DMS153 (cell line): Measurements from ENCODE around the gene DHX57.
"Not testable (repeated sequence)": the region's sequence is repeated elsewhere in the genome, so short reads cannot be mapped to it uniquely, and the experiment has no call there.

Experiments
- DNase-seq: peaks from one replicate; lab custom pipeline; 2025; lab: John Stamatoyannopoulos, UW

DHX57 gene

DNA sequence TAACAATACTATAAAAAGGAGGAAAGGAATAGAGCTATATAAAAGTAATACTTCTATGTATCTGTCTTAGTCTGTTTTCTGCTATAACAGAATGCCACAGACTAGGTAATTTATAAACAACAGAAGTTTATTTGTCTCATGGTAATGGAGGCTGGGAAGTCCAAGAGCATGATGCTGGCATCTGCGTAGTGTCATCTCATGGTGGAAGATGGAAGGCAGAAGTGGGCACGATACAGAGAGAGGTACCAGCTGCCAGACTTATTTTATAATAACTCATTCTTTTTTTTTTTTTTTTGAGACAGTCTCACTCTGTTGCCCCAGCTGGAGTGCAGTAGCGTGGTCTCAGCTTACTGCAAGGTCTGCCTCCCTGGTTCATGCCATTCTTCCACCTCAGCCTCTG, 4.3 kb downstream of the DHX57 start:
- DNase-seq = no peak

DNA sequence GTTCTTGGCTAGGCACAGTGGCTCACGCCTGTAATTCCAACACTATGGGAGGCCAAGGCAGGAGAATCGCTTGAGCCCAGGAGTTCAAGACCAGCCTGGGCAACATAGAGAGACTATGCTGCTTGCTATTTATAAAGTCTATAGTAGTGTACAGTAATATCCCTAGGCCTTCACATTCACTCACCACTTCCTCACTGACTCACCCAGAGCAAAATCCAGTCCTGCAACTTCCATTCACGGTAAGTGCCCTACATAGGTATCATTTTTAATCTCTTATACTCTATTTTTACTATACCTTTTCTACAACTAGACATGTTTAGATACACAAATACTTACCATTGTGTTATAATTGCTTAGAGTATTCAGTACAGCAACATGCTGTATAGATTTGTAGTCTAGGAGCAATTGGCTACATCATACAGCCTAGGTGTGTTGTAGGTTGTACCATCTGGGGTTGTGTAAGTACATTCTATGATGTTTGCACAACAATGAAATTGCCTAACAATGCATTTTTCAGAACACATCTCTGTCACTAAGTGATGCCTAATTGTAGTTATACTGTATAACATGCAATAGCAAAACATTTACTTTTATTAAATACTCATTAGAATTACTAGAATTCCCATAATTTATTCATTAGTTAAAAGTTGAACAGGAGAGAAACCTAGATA, 8.8 kb downstream of the DHX57 start:
- no peak for DNase-seq

DNA sequence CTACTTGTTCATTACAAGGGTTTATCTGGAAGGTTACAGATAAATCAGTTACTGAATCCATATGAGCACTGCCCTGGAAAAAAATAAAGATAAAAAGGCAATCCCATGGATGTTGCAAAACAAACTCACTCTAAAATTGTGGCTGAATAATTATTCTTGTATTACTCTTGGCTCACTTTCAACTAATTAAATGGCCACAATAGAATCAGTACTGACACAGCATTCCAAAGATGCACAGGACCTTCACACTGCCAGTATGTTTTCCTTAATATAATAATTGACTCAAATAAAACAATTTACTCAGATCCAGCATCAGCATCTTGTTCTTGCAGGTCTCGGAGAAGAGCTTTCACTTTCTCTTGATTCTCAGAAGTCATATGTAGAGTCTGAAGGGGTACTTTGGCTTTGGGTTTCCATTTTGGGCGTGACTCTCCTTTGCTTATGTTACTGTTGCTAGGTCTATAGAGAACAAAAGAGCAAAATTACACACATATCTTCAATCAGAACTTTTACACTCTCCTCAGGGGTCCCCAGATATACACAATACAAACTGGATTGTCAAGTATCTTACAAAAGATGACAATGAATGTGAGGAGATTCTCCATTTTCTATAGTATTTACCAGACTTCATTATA, 12.6 kb downstream of the DHX57 start:
- DNase-seq = no peak

DNA sequence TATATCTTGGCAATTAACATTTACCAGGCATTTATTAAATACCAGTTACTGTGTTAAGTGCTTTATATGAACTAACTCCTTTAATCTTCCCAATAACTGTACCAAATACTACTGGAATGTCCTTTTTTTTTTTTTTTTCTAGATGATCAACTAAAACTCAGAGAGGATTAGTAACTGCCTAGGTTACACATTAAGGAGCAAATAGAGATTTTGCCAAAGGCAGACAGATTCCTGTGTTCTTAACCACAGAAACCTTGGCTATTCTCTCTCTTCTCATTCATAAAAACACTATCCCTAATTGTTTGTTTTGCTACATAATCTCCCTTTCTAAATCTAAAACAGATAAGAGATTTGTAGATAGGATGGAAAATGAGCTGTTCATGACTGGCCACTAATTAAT, 13.3 kb downstream of the DHX57 start:
- no peak for DNase-seq

DNA sequence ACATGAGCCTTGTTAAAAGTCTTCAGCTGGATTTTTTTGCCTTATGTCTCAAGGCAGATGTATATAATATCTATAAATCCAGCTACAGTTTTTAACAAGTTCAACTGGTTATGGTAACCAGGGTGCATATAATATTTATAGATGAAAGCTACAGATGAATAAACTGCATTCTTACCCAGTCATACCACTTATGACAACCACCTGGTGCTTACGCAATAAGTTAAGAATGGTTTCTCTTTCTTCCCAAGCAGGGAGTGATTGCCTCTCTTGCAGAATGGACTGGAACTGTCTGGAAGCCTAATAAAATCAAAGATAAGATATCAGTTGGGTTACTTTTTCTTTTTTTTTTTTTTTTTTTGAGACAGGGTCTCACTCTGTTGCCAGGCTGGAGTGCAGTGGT, 19.6 kb downstream of the DHX57 start:
- DNase-seq = no peak

DNA sequence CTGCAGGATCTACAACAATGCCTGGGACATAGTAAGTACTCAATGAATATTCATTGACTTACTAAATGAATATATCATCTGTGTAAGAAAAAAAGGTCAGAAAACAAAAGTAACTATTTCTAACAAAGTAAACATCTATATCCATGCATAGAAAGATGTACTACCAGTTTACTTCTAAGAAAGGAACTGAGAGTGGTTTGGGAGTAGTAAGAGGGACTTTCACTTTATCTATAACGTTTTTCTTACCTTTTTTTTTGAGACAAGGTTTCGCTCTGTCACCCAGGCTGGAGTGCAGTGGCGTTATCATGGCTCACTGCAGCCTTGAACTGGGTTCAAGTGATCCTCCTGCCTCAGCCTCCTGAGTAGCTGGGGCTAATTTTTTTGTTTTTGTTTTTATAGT, 25.7 kb downstream of the DHX57 start:
- no peak for DNase-seq

DNA sequence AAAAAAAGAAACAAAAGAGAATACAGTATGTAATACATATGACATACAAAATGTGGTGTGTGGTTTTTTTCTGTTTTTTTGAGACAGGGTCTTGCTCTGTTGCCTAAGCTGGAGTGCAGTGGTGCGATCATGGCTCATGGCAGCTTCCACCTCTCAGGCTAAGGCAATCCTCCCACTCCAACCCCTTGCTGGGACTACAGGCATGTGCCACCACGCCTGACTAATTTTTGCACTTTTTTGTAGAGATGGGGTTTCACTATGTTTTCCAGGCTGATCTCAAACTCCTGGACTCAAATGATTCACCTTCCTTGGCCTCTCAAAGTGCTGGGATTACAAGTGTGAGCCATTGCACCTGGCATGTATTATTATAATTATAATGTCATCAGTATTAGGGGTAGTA, 38.9 kb downstream of the DHX57 start:
- no peak for DNase-seq

DNA sequence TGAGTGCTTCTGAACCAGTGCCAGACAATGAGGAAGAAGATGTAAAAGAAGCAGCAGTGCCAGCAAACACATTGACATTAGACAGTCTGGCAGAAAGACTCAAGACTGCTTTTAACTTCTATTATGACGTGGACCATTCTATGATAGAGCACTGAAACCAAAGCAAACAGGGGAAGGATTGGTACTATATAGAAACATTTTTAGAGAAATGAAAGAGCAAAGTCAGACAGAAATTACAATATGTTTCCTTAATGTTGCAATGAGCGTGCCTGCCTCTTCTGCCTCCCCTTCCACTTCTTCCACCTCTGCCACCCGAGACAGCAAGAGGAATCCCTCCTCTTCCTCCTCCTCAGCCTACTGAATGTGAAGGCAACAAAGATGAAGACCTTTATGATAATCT, 39.7 kb downstream of the DHX57 start:
- DNase-seq = no peak

DNA sequence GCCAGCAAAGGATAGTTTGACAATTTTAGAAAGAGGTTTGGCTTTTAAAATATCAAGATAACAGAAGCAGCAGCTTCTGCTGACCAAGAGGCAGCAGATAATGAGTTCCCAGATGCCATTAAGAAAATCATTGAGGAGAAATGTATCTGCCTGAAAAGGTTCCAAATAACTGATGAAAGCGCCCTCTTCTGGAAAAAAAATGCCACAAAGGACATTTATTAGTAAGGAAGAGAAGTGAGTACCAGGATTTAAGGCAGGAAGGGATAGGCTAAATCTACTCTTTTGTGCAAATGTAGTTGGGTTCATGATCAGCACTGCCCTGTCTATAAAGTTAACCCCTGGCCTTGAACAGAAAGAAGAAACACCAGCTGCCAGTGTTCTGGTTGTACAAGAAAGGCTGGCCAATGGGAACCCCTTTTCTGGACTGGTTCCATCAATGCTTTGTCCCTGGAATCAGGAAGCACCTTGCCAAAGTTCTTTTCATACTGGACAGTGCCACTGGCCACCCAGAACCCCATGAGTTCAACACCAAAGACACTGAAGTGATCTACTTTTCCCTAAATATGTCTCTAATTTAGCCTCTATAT, 40.6 kb downstream of the DHX57 start:
- DNase-seq = no peak

DNA sequence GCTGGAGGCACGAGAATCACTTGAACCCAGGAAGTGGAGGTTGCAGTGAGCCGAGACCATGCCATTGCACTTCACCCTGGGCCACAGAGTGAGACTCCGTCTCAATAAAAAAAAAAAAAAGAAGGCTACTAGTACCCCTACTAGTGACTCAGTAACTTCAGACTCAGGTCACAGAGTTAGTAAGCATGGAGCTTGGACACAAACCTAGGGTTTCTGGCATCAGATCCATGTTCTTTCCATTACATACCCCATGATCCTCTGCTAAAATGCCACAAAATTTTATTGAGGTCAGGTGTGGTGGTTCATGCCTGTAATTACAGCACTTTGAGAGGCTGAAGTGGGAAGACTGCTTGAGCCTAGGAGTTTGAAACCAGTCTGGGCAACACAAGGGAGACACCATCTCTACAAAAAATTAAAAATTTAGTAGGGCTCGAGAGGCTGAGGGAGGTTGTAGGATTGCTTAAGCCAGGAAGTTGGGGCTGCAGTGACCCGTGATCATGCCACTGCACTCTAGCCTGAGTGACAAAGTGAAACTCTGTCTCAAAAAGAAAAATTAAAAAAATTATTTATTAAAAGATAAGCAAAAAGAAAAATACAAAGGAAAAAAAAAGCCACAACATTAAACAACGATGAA, 45.1 kb downstream of the DHX57 start:
- no peak for DNase-seq

DNA sequence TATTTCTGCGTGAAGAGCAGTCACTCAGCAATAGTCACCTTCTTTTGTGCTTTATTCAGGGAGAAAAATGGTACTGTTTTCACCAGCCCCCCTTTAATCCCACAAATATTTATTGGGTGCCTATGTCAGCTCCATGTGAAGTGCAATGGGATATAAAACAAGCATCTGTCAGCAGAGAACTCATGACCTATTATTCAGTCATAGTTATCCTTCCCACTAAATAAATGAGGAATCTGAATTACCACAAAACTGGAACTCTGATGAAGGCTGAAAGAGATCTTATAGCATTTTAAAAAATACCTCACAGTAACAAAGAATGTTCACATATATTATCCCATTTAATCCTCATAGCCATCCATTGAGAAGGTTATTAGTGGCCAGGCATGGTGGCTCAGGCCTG, 45.8 kb downstream of the DHX57 start:
- DNase-seq = no peak

DNA sequence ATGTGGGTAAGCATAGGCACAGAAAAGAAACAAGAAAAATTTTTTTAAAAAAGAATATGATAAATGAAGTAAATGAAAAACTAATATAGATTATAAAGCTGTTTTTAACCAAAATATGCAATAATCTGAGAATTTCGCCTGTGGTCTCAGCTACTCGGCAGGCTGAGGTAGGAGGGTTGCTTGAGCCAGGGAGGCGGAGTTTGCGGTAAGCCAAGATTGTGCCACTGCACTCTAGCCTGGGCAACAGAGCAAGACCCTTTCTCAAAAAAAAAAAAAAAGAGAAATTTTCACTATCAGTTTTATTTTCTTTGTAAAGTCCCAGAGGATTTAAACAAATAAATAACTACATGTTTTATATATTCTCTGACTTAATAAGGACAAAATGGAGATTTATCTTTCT, 47.3 kb downstream of the DHX57 start:
- DNase-seq = no peak

DNA sequence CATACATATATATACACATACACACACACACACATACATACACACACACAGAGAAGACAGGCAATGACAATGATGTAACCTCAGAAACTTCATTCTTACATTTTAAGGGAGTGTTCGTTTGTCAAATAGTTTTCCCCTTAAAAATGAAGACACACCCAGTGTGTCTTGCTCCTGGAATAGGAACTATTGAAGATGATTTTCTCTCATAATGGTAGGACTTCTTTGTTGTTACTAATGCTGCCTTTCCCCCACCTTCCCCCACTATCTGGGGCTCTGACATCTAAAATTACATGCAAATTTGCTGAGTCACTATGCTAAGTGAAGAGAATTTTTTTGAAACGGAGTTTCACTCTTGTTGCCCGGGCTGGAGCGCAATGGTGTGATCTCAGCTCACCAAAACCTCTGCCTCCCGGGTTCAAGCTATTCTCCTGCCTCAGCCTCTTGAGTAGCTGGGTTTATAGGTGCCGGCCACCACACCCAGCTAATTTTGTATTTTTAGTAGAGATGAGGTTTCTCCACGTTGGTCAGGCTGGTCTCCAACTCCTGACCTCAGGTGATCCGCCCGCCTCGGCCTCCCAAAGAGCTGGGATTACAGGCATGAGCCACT, 48.1 kb downstream of the DHX57 start:
- not testable (repeated sequence) for DNase-seq

DNA sequence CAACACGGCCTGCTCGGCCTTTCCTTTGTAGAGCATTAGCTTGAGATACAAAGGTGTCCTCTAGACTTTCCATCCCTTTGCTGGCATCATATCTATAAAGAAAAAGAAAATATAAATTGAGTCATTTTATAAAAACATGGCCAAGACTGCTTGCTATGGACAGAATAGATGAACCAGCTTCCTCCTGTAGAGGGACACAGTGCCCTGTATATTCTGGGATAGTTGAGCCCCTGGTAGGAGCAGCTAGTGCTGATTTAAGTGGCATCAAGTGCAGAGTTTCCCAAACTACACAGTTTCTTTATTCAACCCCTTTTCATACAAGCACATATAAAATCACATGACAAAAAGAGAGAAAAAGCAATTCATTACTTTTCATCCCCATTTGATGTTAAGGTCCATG, 49.8 kb downstream of the DHX57 start:
- no peak for DNase-seq

DNA sequence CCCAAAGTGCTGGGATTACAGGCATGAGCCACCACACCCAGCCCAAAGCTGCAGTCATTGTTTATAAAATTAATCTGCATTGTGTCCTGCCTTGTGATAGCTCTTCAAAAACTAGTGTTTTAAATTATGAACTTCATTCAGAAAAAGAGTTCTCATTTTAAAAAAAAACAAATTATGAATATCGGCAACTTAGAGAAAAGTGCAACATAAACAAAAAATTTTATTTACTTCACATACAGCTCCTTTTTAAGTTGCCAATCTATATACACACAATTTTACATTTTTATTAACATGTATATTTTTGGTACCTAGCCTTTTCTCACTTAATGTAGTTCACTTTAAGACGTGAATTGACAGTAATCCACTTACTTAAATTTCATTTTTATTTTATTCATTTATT, 50.8 kb downstream of the DHX57 start:
- DNase-seq = no peak

DNA sequence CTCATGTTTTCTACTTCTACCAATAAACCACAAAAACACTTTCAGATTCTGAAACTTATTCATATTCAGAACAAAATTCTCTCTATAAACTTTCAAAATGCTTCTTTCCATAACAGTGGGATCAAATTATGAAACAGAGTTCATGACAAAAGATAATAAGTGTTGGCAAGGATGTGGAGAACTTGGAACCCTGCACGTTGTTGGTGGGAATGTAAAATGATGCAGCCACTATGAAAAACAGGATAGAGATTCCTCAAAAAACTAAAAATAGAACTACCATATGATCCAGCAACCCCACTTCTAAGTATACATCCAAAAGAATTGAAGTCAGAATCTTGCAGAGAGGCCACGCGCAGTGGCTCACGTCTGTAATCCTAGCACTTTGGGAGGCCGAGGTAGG, 52.3 kb downstream of the DHX57 start:
- DNase-seq = no peak

DNA sequence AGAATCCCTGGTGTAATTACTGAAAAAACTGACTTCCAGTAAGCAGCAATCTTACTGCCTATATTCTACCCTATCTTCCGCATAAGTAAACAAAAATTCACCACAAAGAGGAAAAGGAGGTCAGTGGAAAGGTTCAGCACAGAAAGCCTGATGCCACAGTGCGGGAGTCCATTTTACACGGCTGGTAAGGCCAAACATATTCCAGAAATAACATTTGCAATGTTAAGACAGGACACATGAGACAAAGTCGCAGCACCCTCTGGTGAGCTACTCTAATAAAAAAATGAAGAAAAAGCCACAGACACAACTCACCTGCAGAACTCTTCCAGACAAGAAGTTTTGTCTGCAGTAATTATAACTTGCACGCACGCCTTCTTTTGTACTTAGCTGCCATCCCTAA, 57.2 kb downstream of the DHX57 start:
- DNase-seq = no peak

DNA sequence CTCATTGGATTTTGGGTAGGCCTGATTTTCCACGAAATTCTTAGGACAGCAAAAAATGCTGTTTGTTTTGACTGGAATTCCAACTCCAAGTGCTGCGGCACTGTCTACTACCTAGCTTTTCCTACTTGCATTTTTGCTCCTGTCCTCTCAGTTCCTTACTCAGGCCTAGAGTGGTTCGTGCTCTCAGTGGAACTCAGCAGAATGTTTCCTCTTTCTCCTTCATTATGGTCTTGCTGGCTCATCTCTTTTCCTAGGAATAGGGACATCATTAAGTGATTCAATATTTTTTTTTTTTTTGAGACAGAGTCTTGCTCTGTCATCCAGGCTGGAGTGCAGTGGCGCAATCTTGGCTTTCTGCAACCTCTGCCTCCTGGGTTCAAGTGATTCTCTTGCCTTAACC, 59.8 kb downstream of the DHX57 start:
- no peak for DNase-seq

DNA sequence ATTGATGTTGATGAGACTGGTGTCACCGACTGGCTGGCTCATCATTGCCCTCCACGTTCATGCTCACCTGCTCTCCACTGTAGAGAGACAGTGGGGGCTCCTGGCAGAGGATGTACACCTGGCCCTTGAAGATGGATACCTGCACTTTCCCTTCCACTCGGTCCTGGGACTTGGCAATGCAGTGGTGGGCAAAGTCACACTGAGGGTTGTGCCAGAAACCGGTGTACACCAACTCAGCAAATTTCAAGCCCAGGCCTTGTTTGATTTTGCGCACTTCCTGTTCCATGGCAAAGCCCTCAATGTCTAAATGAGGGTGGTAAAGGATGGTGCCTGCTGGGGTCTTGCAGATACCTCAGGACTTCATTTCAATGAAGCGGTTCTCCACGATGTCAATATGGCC, 65.2 kb downstream of the DHX57 start:
- DNase-seq = no peak

DNA sequence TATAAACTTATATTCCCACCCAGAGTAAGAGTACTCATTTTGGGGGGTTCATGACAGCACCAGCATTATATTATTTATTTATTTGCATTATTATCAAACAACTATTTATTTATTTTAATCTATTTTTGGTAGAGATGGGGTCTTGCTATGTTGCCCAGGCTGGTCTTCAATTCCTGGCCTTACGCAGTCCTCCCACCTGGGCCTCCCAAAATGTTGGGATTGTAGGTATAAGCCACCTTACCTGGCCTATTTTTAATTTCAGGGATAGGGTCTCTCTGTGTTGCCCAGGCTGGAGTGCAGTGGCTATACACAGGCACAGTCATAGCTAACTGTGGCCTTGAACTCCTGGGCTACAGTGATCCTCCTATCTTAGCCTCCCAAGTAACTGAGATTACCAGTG, 67.1 kb downstream of the DHX57 start:
- DNase-seq = no peak

DNA sequence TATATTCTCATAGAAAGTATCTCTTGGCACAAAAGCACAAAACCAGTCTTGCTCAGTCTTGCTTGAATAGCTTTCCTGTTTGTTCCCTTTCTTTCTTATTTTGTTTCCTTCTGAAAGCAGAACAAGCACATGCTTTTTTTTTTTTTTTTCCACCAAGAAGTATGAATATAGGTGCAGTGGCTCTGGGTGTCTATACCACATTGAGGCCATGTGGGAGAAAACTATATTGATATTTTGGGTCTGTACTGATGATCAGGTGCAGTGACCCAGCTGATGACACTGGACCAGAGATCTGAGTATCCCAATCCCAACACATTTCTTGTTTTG, 69.0 kb downstream of the DHX57 start:
- DNase-seq = no peak

DNA sequence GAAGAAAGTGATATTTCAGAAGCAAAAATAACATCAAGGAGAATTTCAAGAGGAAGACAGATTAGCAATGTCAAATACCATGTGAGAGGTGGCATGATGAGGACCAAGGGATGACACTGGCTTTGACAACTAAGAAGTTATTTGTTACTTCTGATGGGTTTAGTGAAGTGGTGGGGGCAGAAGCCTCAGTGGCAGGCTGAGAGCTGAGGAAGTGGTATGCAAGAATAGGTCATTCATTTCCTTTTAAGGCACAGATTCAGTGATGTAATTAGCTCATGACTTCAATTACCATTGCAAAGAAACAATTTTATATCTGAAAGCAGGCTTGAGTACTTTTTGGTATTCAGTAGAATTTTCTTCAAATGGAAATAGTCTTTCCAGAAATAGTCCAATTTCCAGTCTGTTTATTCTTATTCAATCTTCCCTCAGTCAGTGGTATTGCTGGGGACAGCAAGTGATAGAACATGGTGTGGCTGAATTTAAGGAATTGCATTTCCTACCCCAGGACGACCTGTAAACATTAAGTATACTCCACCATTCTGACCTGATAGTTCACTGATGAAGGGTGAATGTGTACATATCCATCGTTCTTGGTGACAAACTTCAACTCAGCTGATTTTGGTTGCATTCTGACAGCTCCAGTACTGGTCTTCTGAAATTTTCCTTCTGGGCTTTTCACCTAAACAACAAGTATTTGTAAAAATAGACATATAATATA, 69.6 kb downstream of the DHX57 start:
- no peak for DNase-seq

DNA sequence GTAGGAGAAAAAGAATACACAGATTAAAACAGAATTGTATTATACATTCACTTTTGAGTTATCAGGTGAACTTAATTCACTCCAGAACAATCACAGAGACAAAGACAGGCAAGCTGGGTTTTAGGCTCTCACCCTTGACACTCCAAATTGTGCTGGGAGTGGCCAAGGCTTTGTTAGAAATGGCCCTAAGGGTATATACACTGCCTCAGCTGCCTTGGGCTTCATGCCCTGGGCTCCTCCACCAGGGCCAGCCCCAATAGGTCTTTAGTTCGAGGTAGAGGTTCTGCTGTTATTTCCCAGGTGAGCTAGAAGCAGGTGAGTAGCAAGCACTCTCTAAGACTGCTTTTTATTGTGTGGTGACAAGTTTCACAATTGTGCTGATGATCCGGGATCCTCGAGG, 77.8 kb downstream of the DHX57 start:
- DNase-seq = no peak
